Measurements from ENCODE around the gene PI4KA.
A peak's percentile ranks its signal among the peaks of the same experiment; 100 is the strongest.

The PI4KA gene

DNA sequence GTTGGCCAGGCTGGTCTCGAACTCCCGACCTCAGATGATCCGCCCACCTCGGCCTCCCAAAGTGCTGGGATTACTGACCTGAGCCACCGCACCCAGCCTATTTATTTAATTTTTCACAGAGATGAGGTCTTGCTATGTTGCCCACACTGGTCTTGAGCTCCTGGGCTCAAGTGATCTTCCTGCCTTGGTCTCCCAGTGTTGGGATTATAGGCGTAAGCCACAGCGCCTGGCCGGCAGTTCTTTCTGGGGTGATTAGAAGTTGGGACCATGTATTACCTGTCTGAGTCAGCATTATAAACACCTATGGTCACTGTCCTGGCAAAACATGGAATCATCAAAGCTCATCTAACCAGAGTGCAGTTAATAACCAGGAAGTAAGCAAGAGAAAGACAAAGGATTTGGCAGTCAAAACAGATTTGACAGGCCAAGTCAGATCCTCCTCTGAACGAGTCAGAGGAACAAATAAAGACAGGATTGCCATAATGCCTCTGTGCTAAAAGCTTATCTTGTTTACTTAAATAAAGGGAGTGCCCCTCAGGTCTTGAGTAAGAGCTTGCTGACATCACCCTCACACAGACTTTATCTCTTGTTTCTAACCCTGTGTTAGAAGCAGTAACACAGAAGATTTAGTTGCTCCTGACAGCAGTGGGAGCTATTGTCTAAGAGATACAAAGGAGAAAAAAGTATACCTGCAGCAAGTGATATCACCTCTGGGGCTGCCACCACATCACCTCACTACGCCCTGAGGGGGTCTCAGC is 81.0 kb downstream of the PI4KA start:
- no peak overlapping the region for H3K4ac ChIP-seq (ENCODE audit: low read depth, low read length)
- peak; percentile 87 to 95 for DNase-seq
- WGBS (ENCODE audit: extremely low coverage, insufficient coverage, insufficient read length) = no CpG with 5 or more reads among the region's 10 CpGs

GRCh38 chr22:20776624-20777405 is 81.8 kb downstream of the PI4KA start:
- Histone ChIP-seq H2BK12ac (ENCODE audit: low read length) (no peak overlapping the region), H3K4me3 (ENCODE audit: low read depth, low read length) (no peak overlapping the region), H3K4ac (ENCODE audit: low read depth, low read length) (no peak overlapping the region), H3K4me2 (ENCODE audit: low read length) (no peak overlapping the region), H3K9me3 (ENCODE audit: insufficient read depth, low read depth, low read length) (no peaks in the 10 kb centered on the region), H2AFZ (ENCODE audit: insufficient read depth, low read length, poor library complexity) (no peak overlapping the region), H3K27ac (ENCODE audit: low read depth, low read length) (no peak overlapping the region), H3K23ac (ENCODE audit: low read length) (no peak overlapping the region), H4K12ac (ENCODE audit: low read depth, low read length) (no peak overlapping the region), H3K4me1 (ENCODE audit: control insufficient read depth in 1 of 2, insufficient read depth in 2 of 2, low read length in 2 of 2) (peaks cover 4 to 5% of the 10 kb centered on the region in 2 experiments), H3K79me1 (ENCODE audit: low read length) (peaks cover 2% of the 10 kb centered on the region), H4K91ac (ENCODE audit: low read depth, low read length) (no peak overlapping the region), H3K18ac (ENCODE audit: low read length) (no peak overlapping the region), H3K9ac (ENCODE audit: low read length) (no peak overlapping the region), H4K8ac (ENCODE audit: low read depth, low read length) (no peak overlapping the region), H3K79me2 (ENCODE audit: control insufficient read depth, insufficient read depth, low read length, poor library complexity) (no peaks in the 10 kb centered on the region), H3K27me3 (ENCODE audit: insufficient read depth, low read length) (no peaks in the 10 kb centered on the region), H2AK5ac (ENCODE audit: low read length) (no peak overlapping the region), H2BK5ac (ENCODE audit: low read depth, low read length, poor library complexity) (no peak overlapping the region), H3K14ac (ENCODE audit: low read length) (no peak overlapping the region), H2BK120ac (ENCODE audit: insufficient read depth, low read length, poor library complexity) (no peak overlapping the region), H3K36me3 (ENCODE audit: control insufficient read depth in 1 of 2, insufficient read depth in 2 of 2, low read length in 2 of 2) (peaks cover 5 to 6% of the 10 kb centered on the region in 2 experiments)
- no peak for DNase-seq
- WGBS (ENCODE audit: extremely low coverage, insufficient coverage, insufficient read length) = 100% methylated on average over 1 of the region's 17 CpGs

More for the DNA sequence above, 81.0 kb downstream of the PI4KA start:
- Histone ChIP-seq H2AK5ac (ENCODE audit: low read length) (no peak overlapping the region), H3K14ac (ENCODE audit: low read length) (no peak overlapping the region), H2AFZ (ENCODE audit: insufficient read depth, low read length, poor library complexity) (no peak overlapping the region), H3K79me1 (ENCODE audit: low read length) (peaks cover 2% of the 10 kb centered on the region), H2BK5ac (ENCODE audit: low read depth, low read length, poor library complexity) (no peak overlapping the region), H3K4me1 (ENCODE audit: control insufficient read depth in 1 of 2, insufficient read depth in 2 of 2, low read length in 2 of 2) (peaks cover 4 to 5% of the 10 kb centered on the region in 2 experiments), H3K9ac (ENCODE audit: low read length) (no peak overlapping the region), H3K4me2 (ENCODE audit: low read length) (no peak overlapping the region), H3K27ac (ENCODE audit: low read depth, low read length) (peak overlapping the region; percentile 51), H2BK120ac (ENCODE audit: insufficient read depth, low read length, poor library complexity) (no peak overlapping the region), H3K18ac (ENCODE audit: low read length) (no peak overlapping the region), H2BK12ac (ENCODE audit: low read length) (no peak overlapping the region), H4K12ac (ENCODE audit: low read depth, low read length) (no peak overlapping the region), H4K8ac (ENCODE audit: low read depth, low read length) (no peak overlapping the region), H3K9me3 (ENCODE audit: insufficient read depth, low read depth, low read length) (no peaks in the 10 kb centered on the region), H3K36me3 (ENCODE audit: control insufficient read depth in 1 of 2, insufficient read depth in 2 of 2, low read length in 2 of 2) (peaks cover 5 to 6% of the 10 kb centered on the region in 2 experiments), H4K91ac (ENCODE audit: low read depth, low read length) (no peak overlapping the region), H3K23ac (ENCODE audit: low read length) (no peak overlapping the region), H3K27me3 (ENCODE audit: insufficient read depth, low read length) (no peaks in the 10 kb centered on the region), H3K79me2 (ENCODE audit: control insufficient read depth, insufficient read depth, low read length, poor library complexity) (no peaks in the 10 kb centered on the region), H3K4me3 (ENCODE audit: low read depth, low read length) (no peak overlapping the region)

GRCh38 chr22:20775342-20775895 is 83.2 kb downstream of the PI4KA start:
- Histone ChIP-seq H4K12ac (ENCODE audit: low read depth, low read length) (no peak overlapping the region), H4K91ac (ENCODE audit: low read depth, low read length) (no peak overlapping the region)

GRCh38 chr22:20774882-20775281 is 83.7 kb downstream of the PI4KA start:
- no peak overlapping the region for H4K12ac ChIP-seq (ENCODE audit: low read depth, low read length)
- H2BK120ac ChIP-seq (ENCODE audit: insufficient read depth, low read length, poor library complexity) = no peak overlapping the region
- WGBS (ENCODE audit: extremely low coverage, insufficient coverage, insufficient read length) = no CpG with 5 or more reads among the region's 4 CpGs
- no peaks in the 10 kb centered on the region for H3K79me2 ChIP-seq (ENCODE audit: control insufficient read depth, insufficient read depth, low read length, poor library complexity)
- no peak overlapping the region for H2BK12ac ChIP-seq (ENCODE audit: low read length)
- no peak overlapping the region for H3K4me2 ChIP-seq (ENCODE audit: low read length)
- H3K14ac ChIP-seq (ENCODE audit: low read length) = no peak overlapping the region
- no peak overlapping the region for H3K9ac ChIP-seq (ENCODE audit: low read length)
- no peak for DNase-seq
- H4K91ac ChIP-seq (ENCODE audit: low read depth, low read length) = no peak overlapping the region
- H4K8ac ChIP-seq (ENCODE audit: low read depth, low read length) = no peak overlapping the region
- no peak overlapping the region for H3K4ac ChIP-seq (ENCODE audit: low read depth, low read length)
- H3K27ac ChIP-seq (ENCODE audit: low read depth, low read length) = no peak overlapping the region
- no peaks in the 10 kb centered on the region for H3K9me3 ChIP-seq (ENCODE audit: insufficient read depth, low read depth, low read length)
- peaks cover 4 to 5% of the 10 kb centered on the region in 2 experiments for H3K4me1 ChIP-seq (ENCODE audit: control insufficient read depth in 1 of 2, insufficient read depth in 2 of 2, low read length in 2 of 2)
- H3K36me3 ChIP-seq (ENCODE audit: control insufficient read depth in 1 of 2, insufficient read depth in 2 of 2, low read length in 2 of 2) = peaks cover 5 to 6% of the 10 kb centered on the region in 2 experiments
- H2AK5ac ChIP-seq (ENCODE audit: low read length) = no peak overlapping the region
- H3K27me3 ChIP-seq (ENCODE audit: insufficient read depth, low read length) = no peaks in the 10 kb centered on the region
- H2AFZ ChIP-seq (ENCODE audit: insufficient read depth, low read length, poor library complexity) = no peak overlapping the region
- H3K79me1 ChIP-seq (ENCODE audit: low read length) = peaks cover 2% of the 10 kb centered on the region
- H2BK5ac ChIP-seq (ENCODE audit: low read depth, low read length, poor library complexity) = no peak overlapping the region
- H3K23ac ChIP-seq (ENCODE audit: low read length) = no peak overlapping the region
- H3K4me3 ChIP-seq (ENCODE audit: low read depth, low read length) = no peak overlapping the region
- H3K18ac ChIP-seq (ENCODE audit: low read length) = no peak overlapping the region

More at GRCh38 chr22:20775342-20775895, 83.2 kb downstream of the PI4KA start:
- no peak overlapping the region for H3K4me2 ChIP-seq (ENCODE audit: low read length)
- no peak overlapping the region for H2BK5ac ChIP-seq (ENCODE audit: low read depth, low read length, poor library complexity)
- no peaks in the 10 kb centered on the region for H3K79me2 ChIP-seq (ENCODE audit: control insufficient read depth, insufficient read depth, low read length, poor library complexity)
- no peak overlapping the region for H3K23ac ChIP-seq (ENCODE audit: low read length)
- H3K4me1 ChIP-seq (ENCODE audit: control insufficient read depth in 1 of 2, insufficient read depth in 2 of 2, low read length in 2 of 2) = peaks cover 4 to 5% of the 10 kb centered on the region in 2 experiments
- H2AFZ ChIP-seq (ENCODE audit: insufficient read depth, low read length, poor library complexity) = no peak overlapping the region
- H3K36me3 ChIP-seq (ENCODE audit: control insufficient read depth in 1 of 2, insufficient read depth in 2 of 2, low read length in 2 of 2) = peaks cover 5 to 6% of the 10 kb centered on the region in 2 experiments
- H3K14ac ChIP-seq (ENCODE audit: low read length) = no peak overlapping the region
- no peak overlapping the region for H3K9ac ChIP-seq (ENCODE audit: low read length)
- no peaks in the 10 kb centered on the region for H3K9me3 ChIP-seq (ENCODE audit: insufficient read depth, low read depth, low read length)
- H3K79me1 ChIP-seq (ENCODE audit: low read length) = peaks cover 2% of the 10 kb centered on the region
- H3K18ac ChIP-seq (ENCODE audit: low read length) = no peak overlapping the region
- H3K4ac ChIP-seq (ENCODE audit: low read depth, low read length) = no peak overlapping the region
- no peak overlapping the region for H2AK5ac ChIP-seq (ENCODE audit: low read length)
- H3K27ac ChIP-seq (ENCODE audit: low read depth, low read length) = no peak overlapping the region
- no peak overlapping the region for H3K4me3 ChIP-seq (ENCODE audit: low read depth, low read length)
- no CpG with 5 or more reads among the region's 4 CpGs for WGBS (ENCODE audit: extremely low coverage, insufficient coverage, insufficient read length)
- H4K8ac ChIP-seq (ENCODE audit: low read depth, low read length) = no peak overlapping the region
- no peak overlapping the region for H2BK12ac ChIP-seq (ENCODE audit: low read length)
- no peak for DNase-seq
- H2BK120ac ChIP-seq (ENCODE audit: insufficient read depth, low read length, poor library complexity) = no peak overlapping the region
- no peaks in the 10 kb centered on the region for H3K27me3 ChIP-seq (ENCODE audit: insufficient read depth, low read length)
